H1 (cell line): ENCODE data around the gene IL36B.

Source experiments
- ATF3 ChIP-seq: IDR thresholded peaks from 2 replicates; pipeline ENCODE4 v1.6.1; 2011; ENCODE audit warnings: low read depth, mild to moderate bottlenecking, low read length; ENCODE audit not compliant: insufficient read depth
- CTCF ChIP-seq, 3 experiments: IDR thresholded peaks; 1 replicate in 2 of 3; 2 replicates in 1 of 3; pipeline versions ENCODE4 v1.5.1 to v1.6.1; 2011; ENCODE audit warnings: low read length in 3 of 3, mild to moderate bottlenecking in 3 of 3, inconsistent platforms in 2 of 3, low read depth in 1 of 3, moderate library complexity in 1 of 3; ENCODE audit not compliant: insufficient read depth in 1 of 3; ENCODE audit errors: control extremely low read depth in 1 of 3
- EP300 ChIP-seq, 2 experiments: IDR thresholded peaks; 1 replicate in 1 of 2; 2 replicates in 1 of 2; pipeline ENCODE4 v1.6.1; 2011 to 2012; ENCODE audit warnings: low read depth in 2 of 2, low read length in 2 of 2, mild to moderate bottlenecking in 2 of 2, borderline replicate concordance in 1 of 2, inconsistent platforms in 1 of 2, moderate library complexity in 1 of 2
- EZH2 ChIP-seq: fragments of 200-600 bp; sonication (generic); IDR thresholded peaks from 2 replicates; pipeline ENCODE4 v1.7.1; 2012; ENCODE audit warnings: low read depth, mild to moderate bottlenecking, moderate library complexity, low read length, inconsistent platforms; ENCODE audit not compliant: severe bottlenecking
- JUN ChIP-seq: IDR thresholded peaks from 2 replicates; pipeline ENCODE4 v1.6.1; 2011; ENCODE audit warnings: low read depth, mild to moderate bottlenecking, improper control_type of control experiment, low read length
- KDM5A ChIP-seq: fragments of 200-600 bp; IDR thresholded peaks from 2 replicates; pipeline ENCODE4 v1.7.1; 2012; ENCODE audit warnings: mild to moderate bottlenecking, low read length, inconsistent platforms, mixed read lengths
- MAX ChIP-seq: IDR thresholded peaks from 2 replicates; pipeline ENCODE4 v1.6.1; 2012; ENCODE audit warnings: inconsistent platforms
- POLR2A ChIP-seq, 2 experiments: IDR thresholded peaks; 1 replicate in 1 of 2; 2 replicates in 1 of 2; pipeline ENCODE4 v1.6.1; 2011; ENCODE audit warnings: low read depth in 2 of 2, low read length in 2 of 2, mild to moderate bottlenecking in 2 of 2; ENCODE audit errors: control extremely low read depth in 1 of 2
- POLR2AphosphoS5 ChIP-seq: IDR thresholded peaks from 2 replicates; pipeline ENCODE4 v1.6.1; 2011; ENCODE audit warnings: low read depth, low read length
- RAD21 ChIP-seq, 2 experiments: IDR thresholded peaks in 1 of 2; conservative IDR thresholded peaks in 1 of 2; 2 replicates each; pipeline ENCODE4 v1.6.1; 2011; ENCODE audit warnings: low read depth in 2 of 2, low read length in 2 of 2, improper control_type of control experiment in 1 of 2, inconsistent platforms in 1 of 2, mild to moderate bottlenecking in 1 of 2, moderate library complexity in 1 of 2
- SRF ChIP-seq: IDR thresholded peaks from 2 replicates; pipeline ENCODE4 v1.6.1; 2011; ENCODE audit warnings: mild to moderate bottlenecking, low read depth, low read length, moderate library complexity
- TCF12 ChIP-seq: IDR thresholded peaks from 2 replicates; pipeline ENCODE4 v1.6.1; 2011; ENCODE audit warnings: low read depth, mild to moderate bottlenecking, low read length
- USF2 ChIP-seq: IDR thresholded peaks from 2 replicates; pipeline ENCODE4 v1.6.1; 2011; ENCODE audit warnings: low read length, improper control_type of control experiment
- ZNF274 ChIP-seq: IDR thresholded peaks from 2 replicates; pipeline ENCODE4 v1.7.0; 2012; ENCODE audit warnings: low read length, borderline replicate concordance; ENCODE audit errors: extremely low read depth

GRCh38 chr2:113015655-113016054 is 37.0 kb downstream of the IL36B start:
- TF ChIP-seq CTCF (IDR thresholded peaks at IDR 0.05; ENCODE audit: control extremely low read depth in 1 of 3, insufficient read depth in 1 of 3, low read depth in 1 of 3, low read length in 3 of 3) (no peak), POLR2A (IDR thresholded peaks at IDR 0.05; ENCODE audit: control extremely low read depth in 1 of 2, low read depth in 2 of 2, low read length in 2 of 2) (no peak), TCF12 (no peak), EP300 (IDR thresholded peaks at IDR 0.05; ENCODE audit: borderline replicate concordance in 1 of 2, low read depth in 2 of 2, low read length in 2 of 2) (no peak), JUN (no peak), SRF (no peak), EZH2 (no peak), MAX (no peak), ATF3 (no peak), ZNF274 (no peak), RAD21 (IDR thresholded peaks at IDR 0.05 in 1 of 2, conservative IDR thresholded peaks at IDR 0.05 in 1 of 2; ENCODE audit: low read depth in 2 of 2, low read length in 2 of 2) (no peak), KDM5A (no peak), USF2 (no peak), POLR2AphosphoS5 (no peak)
